ENCODE measurements around the gene DNAJA1.
A peak's percentile ranks its signal among the peaks of the same experiment; 100 is the strongest.
"Not testable (repeated sequence)": the region's sequence is repeated elsewhere in the genome, so short reads cannot be mapped to it uniquely, and the experiment has no call there.

DNAJA1 gene

GRCh38 chr9:33024966-33025571 is at the start of gene DNAJA1:
TSS of gene DNAJA1 (plus strand) at chr9:33025273. CDS start at chr9:33026485, 1,212 bp downstream.
- peak; percentile 93 to 97 (median 95) for DNase-seq

DNA sequence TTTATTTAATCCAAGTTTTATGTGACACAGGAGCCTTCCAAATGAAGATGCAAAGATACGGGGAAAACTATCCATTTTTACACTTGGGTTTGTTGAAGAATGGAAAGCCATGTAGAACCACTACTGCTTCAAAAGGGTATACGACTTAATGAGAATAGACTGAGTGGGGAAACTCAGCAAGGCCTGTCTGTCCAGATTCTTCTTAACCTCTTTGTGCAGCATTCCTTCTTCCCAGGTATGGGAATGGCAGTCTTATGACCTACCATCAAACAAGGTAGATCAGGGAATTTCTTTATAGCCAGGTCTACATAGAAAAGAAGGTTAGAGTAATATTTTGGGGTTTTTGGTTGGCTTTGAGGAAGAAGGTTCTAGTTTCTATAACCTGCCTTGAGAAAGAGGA is 47.0 kb upstream of the DNAJA1 start:
- no peak for DNase-seq

DNA sequence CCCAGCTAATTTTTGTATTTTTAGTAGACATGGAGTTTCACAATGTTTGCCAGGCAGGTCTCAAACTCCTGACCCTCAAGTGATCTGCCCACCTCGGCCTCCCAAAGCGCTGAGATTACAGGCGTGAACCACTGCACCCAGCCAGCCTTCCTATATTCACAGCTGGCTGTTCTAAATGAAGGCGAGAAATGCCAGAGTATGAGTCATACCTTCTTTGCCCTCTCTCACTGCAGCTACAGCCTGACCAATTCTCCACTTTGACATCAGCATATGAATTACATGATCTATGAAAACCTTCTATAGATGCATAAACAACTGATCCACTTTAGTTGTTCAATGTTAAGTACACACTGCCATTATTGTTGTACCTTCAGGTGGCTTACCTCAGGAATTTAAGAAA is 38.1 kb upstream of the DNAJA1 start:
- no peak for DNase-seq

- no peak for DNase-seq
Observed at GRCh38 chr9:32989660-32990059, 35.4 kb upstream of the DNAJA1 start.

DNA sequence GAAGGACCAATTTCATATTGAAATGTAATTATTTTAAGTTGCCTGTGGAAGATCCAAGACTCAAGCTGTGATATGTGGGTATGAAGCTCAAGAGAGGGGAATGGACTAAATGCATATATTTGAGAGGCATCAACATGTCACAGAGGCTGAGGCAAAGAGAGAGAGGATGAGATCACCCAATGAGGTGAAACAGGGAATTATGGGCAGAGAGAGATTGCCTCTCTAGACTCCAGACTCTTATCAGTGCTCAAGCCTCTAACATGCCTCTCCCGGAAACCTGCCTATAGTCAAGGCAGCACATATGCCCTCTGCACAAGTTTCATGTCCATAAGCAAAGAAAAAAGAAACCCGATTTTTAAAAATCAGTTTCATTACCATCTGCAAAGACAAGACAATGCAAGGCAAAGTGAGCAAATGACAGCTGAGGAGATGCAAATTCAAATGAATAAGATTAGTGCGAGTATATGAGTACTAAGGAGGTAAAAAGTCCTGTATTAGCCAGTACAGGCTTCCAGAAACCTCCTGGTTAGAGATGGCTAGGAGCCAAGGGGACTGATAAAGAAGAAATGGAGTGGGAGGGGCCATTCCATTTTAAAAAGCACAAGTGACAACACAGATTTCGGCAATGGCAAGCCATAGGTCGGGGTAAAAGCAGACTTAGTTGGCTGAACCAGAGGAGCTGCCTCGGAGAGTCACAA is 33.0 kb upstream of the DNAJA1 start:
- DNase-seq, result no peak

DNA sequence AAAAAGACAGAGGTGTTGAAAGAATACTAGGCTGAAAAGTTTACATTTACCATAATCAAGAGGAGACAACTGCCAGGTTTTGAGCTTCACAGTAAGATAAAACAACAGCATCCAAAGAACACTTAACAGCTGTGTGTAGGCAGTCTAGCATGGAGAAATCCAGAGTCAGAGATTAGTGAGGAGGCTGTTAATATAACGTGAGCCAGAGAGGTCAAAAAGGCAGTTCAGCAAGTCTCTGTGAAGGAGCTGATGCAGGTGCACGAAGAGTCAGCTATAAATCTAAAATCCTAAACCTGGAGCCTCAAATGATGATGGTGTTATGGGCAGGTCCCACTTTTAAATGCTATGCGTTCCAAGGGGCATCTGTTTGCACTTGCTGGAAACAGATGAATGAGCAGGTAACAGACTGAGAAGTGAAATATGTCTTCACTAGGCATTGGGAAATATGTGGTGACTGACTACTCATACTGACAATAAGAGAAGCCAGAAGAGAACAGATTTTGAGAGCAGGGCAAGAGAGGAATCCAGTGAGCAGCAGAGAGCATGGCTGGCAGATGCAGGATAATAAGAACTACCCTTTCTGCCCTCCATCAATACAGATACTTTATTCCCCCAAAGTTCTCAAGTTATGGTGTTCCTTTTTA is 32.4 kb upstream of the DNAJA1 start:
- DNase-seq, result no peak

- DNase-seq, result peak in 1 of 4 experiments; percentile 17
Observed at GRCh38 chr9:33000682-33001055, 24.4 kb upstream of the DNAJA1 start.

DNA sequence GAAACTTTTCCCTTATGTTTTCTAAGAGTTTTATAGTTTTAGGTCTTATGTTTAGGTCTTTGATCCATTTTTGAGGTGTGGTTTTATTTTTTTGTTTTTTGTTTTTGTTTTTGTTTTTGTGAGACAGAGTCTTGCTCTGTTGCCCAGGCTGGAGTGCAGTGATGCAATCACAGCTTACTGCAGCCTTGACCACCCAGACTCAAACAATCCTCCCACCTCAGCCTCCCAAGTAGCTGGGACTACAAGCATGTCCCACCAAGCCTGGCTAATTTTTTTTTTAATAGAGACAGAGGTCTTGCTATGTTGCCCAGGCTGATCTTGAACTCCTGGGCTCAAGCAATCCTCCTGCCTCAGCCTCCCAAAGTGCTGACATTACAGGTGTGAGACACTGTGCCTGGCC is 19.7 kb upstream of the DNAJA1 start:
- not testable (repeated sequence) for DNase-seq

DNA sequence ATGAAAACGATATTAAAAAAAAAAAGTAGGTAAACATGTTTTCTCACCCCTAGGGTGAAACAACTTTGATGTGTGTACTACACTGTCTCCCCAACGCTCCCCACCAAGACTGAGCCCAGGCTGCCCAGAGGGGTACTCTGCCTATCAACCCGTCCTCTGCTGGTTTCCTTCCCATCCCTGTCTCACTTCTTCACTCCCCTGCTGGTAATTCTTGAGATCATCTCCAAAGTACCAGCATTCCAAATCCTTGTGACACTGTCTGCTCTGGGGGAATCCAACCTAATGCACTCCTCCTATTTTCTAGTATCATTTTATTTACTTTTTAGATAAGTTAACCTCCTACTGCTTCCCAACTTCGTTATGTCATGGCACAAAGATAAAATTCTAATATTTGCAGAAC is 17.3 kb upstream of the DNAJA1 start:
- no peak for DNase-seq

DNA sequence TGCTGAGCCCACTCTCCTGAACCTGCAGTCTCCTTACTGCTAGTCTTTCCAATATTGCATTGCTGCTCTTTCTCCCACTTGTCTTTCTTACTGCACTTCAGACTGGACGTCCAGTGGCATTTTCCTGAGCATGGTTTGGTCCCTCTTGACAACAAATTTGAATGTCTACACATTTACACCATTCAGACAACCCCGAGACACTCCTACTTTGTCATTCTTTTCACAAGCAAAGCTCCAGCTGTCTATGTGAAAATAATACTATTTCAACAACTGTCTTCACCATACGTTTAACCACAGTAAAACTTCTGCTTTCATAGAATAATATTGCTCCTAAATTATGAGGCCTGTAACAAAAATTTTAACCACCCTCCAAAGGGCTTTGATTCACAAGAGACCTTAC is 13.2 kb upstream of the DNAJA1 start:
- no peak for DNase-seq

GRCh38 chr9:33012328-33013069 is 12.6 kb upstream of the DNAJA1 start:
- no peak for DNase-seq

DNA sequence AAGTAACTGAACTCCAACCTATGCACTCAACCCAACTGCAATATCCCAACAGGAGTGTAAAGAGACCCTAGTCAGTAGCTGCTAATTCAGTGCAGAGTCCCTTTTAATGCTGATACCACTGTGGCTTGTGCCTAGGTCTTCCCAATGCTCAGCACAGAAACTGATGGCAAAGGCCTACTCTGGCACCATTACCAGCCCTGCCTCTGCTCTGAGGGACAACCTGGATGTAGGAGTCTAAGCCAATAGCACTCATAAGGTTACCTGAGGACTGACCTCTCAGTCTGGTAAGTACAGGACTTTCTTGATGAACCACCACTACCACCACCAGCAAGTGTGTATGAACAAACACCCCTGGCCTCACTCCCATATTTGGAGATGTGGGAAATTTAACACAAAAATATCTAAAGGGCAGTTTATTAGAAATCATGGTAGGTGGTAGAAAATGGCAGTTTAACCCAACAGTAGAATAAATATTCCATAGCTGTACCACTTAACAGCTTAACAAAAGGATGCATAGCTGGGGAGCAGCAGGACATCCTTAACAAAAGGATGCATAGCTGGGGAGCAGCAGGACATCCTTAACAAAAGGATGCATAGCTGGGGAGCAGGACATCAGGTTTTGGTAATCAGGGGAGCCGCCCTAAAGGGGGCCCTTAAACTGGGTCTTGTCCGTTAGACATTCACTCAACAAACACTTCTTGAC is 11.0 kb upstream of the DNAJA1 start:
- DNase-seq, result no peak

DNA sequence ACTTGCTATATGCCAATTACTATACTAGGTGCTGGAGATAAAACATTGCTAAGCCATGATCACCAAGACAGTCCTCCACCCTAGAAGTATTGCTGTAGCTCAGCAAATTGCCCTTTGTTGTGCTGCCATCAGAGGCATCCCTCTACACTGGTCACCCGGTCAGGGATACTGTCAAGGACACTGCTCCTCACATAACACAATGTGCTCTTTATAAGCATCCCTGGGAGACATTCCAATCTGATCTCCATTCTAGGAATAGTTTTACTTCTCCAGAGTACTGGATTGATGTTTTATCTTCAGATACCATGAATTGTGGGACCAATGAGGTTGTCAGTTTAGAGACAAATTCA is 10.4 kb upstream of the DNAJA1 start:
- no peak for DNase-seq

- DNase-seq, result no peak
Observed at GRCh38 chr9:33017283-33018041, 7.6 kb upstream of the DNAJA1 start.

GRCh38 chr9:33019797-33020196 is 5.3 kb upstream of the DNAJA1 start:
- DNase-seq, result no peak

- no peak for DNase-seq
Observed at GRCh38 chr9:33022303-33022702, 2.8 kb upstream of the DNAJA1 start.

DNA sequence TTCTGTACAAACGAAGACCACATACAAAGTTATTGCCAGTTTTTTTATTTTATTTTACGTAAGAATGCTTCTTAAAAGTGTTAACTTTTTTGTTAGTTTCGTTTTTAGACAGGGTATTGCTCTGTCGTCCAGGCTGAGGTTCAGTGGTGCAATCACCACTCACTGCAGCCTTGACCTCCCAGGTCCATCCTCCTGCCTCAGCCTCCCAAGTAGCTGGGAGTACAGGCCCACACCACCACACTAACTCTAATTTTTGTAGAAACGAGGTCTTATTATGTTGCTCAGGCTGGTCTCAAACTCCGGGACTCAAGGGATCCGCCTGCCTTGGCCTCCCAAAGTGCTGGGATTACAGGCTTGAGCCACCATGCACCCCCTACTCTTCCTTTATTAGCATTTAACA is 2.3 kb upstream of the DNAJA1 start:
- DNase-seq, result no peak

- no peak for DNase-seq
Observed at GRCh38 chr9:33023661-33024060, 1.4 kb upstream of the DNAJA1 start.

- peak in 1 of 4 experiments; percentile 21 for DNase-seq
Observed at GRCh38 chr9:33024126-33024965, 727 bp upstream of the DNAJA1 start.

DNA sequence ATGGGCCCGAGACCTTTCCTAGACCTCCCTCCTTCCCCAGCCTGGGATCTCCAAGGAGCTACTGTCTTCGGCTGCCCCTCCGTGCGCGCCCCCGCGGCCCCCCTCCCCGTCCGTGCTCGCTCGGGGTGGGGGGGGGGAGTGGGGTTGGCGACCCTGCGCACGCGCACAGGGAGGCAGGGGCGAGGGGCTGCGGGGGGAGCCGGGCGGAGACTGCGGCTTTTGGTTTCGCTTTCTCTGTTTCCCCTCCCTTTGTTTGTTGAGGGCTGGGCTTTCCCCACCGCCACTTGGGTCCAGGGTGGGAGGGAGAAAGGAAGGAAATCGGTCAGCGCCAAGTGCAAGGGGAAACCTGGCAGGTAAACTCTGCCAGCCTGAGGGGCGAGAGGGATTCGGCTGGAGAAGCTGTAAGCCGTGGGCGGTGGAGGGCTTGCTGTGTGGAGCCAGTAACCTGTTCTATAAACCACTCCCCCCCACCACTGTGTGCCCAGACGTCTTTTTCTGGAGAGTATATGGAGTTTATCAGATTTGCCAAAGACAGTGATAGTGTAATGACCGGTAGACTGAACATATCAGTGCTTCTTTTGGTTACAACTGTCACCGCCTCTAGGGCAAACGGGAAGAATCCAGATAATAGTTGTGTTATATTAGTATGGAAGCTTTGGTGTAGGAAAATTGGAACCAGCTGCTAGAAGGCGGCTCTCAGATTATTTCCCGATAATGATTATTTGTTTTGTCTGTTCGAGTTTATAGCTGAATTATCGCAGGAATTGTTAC is 684 bp downstream of the DNAJA1 start:
- DNase-seq, result peak; percentile 61 to 67 (median 66)

Data from activated naive CD4-positive, alpha-beta T cell (primary cell).